BJ (cell line): Measurements from ENCODE around the gene TMPRSS15. TPM values are rescaled to one million over a fixed set of nuclear protein-coding genes. Genes with fewer than 3 reads are reported as not detected.

ENCODE experiments used
- polyA plus RNA-seq: library from polyadenylated mRNA; depleted of rRNA; stranded (reverse); fragments of >200 nt; gene quantifications from 2 replicates; pipeline ENCODE4 v1.2.3, GENCODE V29; 2011; rRNA removed

Gene TMPRSS15
- polyA plus RNA-seq, 1 experiment = not detected

Other genes starting within 250 kb of the TMPRSS15 start
- not detected in 2 replicates for gene CHODL, start 159.0 kb downstream of the TMPRSS15 start, polyA plus RNA-seq